Activated naive CD8-positive, alpha-beta T cell treated with anti-CD3 and anti-CD28 coated beads, Interleukin-2, amount 10 ng/mL, durations not matched to agents 7 days and 5 days (primary cell): ENCODE data around the gene PDS5A. TPM values are rescaled to one million over a fixed set of nuclear protein-coding genes. Genes with fewer than 3 reads are reported as not detected.
A peak's percentile ranks its signal among the peaks of the same experiment; 100 is the strongest.
"Not testable (repeated sequence)": the region's sequence is repeated elsewhere in the genome, so short reads cannot be mapped to it uniquely, and the experiment has no call there.

Experiments
- ATAC-seq: fragments of 150-1000 bp; cut with Tn5 transposase; one replicate; pipeline ENCODE4 v1.10.0; 2021; ENCODE audit warnings: low read depth, moderate library complexity
- POLR2A ChIA-PET: fragments of 350-600 bp; sonication (Branson Sonifier 250); formaldehyde crosslinking; loops from one replicate; lab custom pipeline; 2021; ENCODE audit warnings: antibody characterized with exemption; lab: Charles Lee
- DNase-seq: peaks from one replicate; pipeline ENCODE4 v3.0.0; 2021
- H3K27ac Mint-ChIP-seq: one replicate; pipeline ENCODE4 v1.8.0; 2022; ENCODE audit warnings: mild to moderate bottlenecking, mixed read lengths
- H3K27me3 Mint-ChIP-seq: one replicate; pipeline ENCODE4 v1.8.0; 2022; ENCODE audit warnings: mild to moderate bottlenecking, moderate library complexity, mixed read lengths
- H3K36me3 Mint-ChIP-seq: one replicate; pipeline ENCODE4 v1.8.0; 2021; ENCODE audit warnings: mild to moderate bottlenecking, mixed read lengths
- H3K4me1 Mint-ChIP-seq: one replicate; pipeline ENCODE4 v1.8.0; 2021; ENCODE audit warnings: mixed read lengths
- H3K4me3 Mint-ChIP-seq: one replicate; pipeline ENCODE4 v1.8.0; 2022; ENCODE audit warnings: mild to moderate bottlenecking, moderate library complexity, mixed read lengths
- H3K9me3 Mint-ChIP-seq: one replicate; pipeline ENCODE4 v1.8.0; 2021; ENCODE audit warnings: mixed read lengths
- total RNA-seq, 2 experiments: library from RNA; stranded (reverse); gene quantifications; one replicate each; pipeline ENCODE4 v1.2.3, GENCODE V29; 2021

Gene PDS5A
- total RNA-seq, 2 experiments from 2014 or later = 96.7 to 99.9 TPM

DNA sequence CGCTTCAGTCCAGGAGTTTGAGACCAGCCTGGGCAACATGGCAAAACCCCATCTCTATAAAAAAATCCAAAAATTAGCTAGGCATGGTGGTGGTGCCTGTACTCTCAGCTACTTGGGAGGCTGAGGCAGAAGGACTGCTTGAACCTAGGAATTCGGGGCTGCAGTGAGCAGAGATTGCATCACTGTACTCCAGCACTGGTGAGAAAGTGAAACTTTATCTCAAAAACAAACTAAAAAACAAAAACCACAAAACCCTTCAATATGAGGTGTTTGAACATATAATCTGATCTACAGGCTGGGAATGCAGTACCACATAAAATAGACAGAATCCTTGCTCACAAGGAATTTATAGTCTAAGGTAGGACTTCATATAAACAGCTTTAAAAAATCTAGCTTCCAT is 103.9 kb downstream of the PDS5A start:
- peaks cover 36% of the 10 kb centered on the region for H3K36me3 Mint-ChIP-seq
- DNase-seq = no peak

DNA sequence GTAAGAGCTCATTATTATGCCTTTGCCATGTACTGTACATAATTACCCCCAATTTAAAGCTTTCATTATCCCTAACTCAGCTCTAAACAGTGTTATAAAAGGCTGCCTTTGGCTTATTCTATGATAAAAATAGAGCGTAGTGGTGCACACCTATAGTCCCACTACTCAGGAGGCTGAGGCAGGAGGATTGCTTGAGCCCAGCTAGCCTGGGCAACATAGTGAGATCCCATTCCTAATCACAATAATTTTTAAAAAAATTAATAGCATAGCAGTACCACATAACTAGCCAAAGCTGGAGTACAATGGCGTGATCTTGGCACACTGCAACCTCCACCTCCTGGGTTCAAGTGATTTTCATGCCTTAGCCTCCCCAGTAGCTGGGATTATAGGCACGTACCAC is 112.4 kb downstream of the PDS5A start:
- Mint-ChIP-seq H3K4me1 (peaks cover 5% of the 10 kb centered on the region), H3K36me3 (peaks cover 17% of the 10 kb centered on the region), H3K9me3 (no peaks in the 10 kb centered on the region), H3K4me3 (no peak overlapping the region), H3K27me3 (no peaks in the 10 kb centered on the region), H3K27ac (no peak overlapping the region)
- POLR2A ChIA-PET = no interaction called here
- DNase-seq (no peak), ATAC-seq (no peak)

More for the DNA sequence above, 103.9 kb downstream of the PDS5A start:
- peak; percentile 76 for ATAC-seq
- Mint-ChIP-seq H3K27me3 (no peaks in the 10 kb centered on the region), H3K4me3 (peak overlapping the region; percentile 45), H3K27ac (peak overlapping the region; percentile 66), H3K4me1 (peaks cover 20% of the 10 kb centered on the region), H3K9me3 (no peaks in the 10 kb centered on the region)
- POLR2A ChIA-PET = no interaction called here

- Mint-ChIP-seq H3K4me1 (peaks cover 5% of the 10 kb centered on the region), H3K4me3 (no peak overlapping the region), H3K27me3 (no peaks in the 10 kb centered on the region), H3K36me3 (peaks cover 21% of the 10 kb centered on the region), H3K27ac (no peak overlapping the region), H3K9me3 (no peaks in the 10 kb centered on the region)
- POLR2A ChIA-PET = no interaction called here
- DNase-seq = no peak
- no peak for ATAC-seq
Measured at GRCh38 chr4:39864391-39864790, 113.3 kb downstream of the PDS5A start.

GRCh38 chr4:39860804-39861203 is 116.9 kb downstream of the PDS5A start:
- POLR2A ChIA-PET = no interaction called here
- Mint-ChIP-seq H3K9me3 (peaks cover 4% of the 10 kb centered on the region), H3K27ac (no peak overlapping the region), H3K4me1 (peaks cover 3% of the 10 kb centered on the region), H3K4me3 (no peak overlapping the region), H3K36me3 (peaks cover 39% of the 10 kb centered on the region), H3K27me3 (no peaks in the 10 kb centered on the region)
- ATAC-seq (no peak), DNase-seq (no peak)

- peaks cover 11% of the 10 kb centered on the region for H3K9me3 Mint-ChIP-seq
- no peak overlapping the region for H3K4me3 Mint-ChIP-seq
- POLR2A ChIA-PET = no interaction called here
- H3K4me1 Mint-ChIP-seq = peaks cover 9% of the 10 kb centered on the region
- no peak for ATAC-seq
- H3K27ac Mint-ChIP-seq = no peak overlapping the region
- no peaks in the 10 kb centered on the region for H3K27me3 Mint-ChIP-seq
- DNase-seq = no peak
- H3K36me3 Mint-ChIP-seq = peaks cover 58% of the 10 kb centered on the region
Measured at GRCh38 chr4:39855909-39856512, 121.7 kb downstream of the PDS5A start.

- POLR2A ChIA-PET = no interaction called here
- no peak overlapping the region for H3K4me3 Mint-ChIP-seq
- ATAC-seq = no peak
- H3K36me3 Mint-ChIP-seq = peaks cover 42% of the 10 kb centered on the region
- peaks cover 11% of the 10 kb centered on the region for H3K9me3 Mint-ChIP-seq
- H3K27me3 Mint-ChIP-seq = no peaks in the 10 kb centered on the region
- H3K27ac Mint-ChIP-seq = no peak overlapping the region
- no peak for DNase-seq
- peaks cover 9% of the 10 kb centered on the region for H3K4me1 Mint-ChIP-seq
Measured at GRCh38 chr4:39852636-39853035, 125.1 kb downstream of the PDS5A start.

GRCh38 chr4:39850727-39851126 is 127.0 kb downstream of the PDS5A start:
- no peak overlapping the region for H3K4me3 Mint-ChIP-seq
- H3K4me1 Mint-ChIP-seq = peaks cover 5% of the 10 kb centered on the region
- H3K27ac Mint-ChIP-seq = no peak overlapping the region
- no peak for DNase-seq
- POLR2A ChIA-PET = no interaction called here
- H3K36me3 Mint-ChIP-seq = peaks cover 28% of the 10 kb centered on the region
- H3K9me3 Mint-ChIP-seq = peaks cover 7% of the 10 kb centered on the region
- H3K27me3 Mint-ChIP-seq = no peaks in the 10 kb centered on the region
- no peak for ATAC-seq

DNA sequence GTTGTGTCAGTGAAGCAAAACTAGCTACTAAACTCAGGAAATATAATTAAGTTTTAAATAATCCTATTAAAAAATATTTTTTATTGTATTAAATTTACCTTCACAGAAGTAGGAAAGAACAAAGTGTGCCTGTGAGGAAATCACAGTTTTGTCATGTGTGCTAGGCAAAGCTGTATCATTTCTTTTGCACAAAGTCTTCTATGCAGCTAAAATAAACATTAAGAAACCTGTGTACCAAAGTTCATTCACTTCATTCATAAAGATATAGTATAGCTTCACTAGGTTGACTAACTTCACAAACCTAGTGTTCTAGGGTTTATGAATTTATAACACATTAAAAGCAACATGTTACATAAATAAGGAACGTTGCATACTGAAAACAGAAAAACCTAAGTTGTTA is 131.0 kb downstream of the PDS5A start:
- DNase-seq (no peak), ATAC-seq (no peak)
- Mint-ChIP-seq H3K27ac (no peak overlapping the region), H3K4me3 (no peak overlapping the region), H3K27me3 (no peaks in the 10 kb centered on the region), H3K4me1 (no peaks in the 10 kb centered on the region), H3K36me3 (peaks cover 19% of the 10 kb centered on the region), H3K9me3 (no peaks in the 10 kb centered on the region)
- POLR2A ChIA-PET = interaction anchor here (0.5 kb wide), 1 partner anchor 11 kb away, joined by 3 read pairs; no protein-coding TSS in a partner anchor

DNA sequence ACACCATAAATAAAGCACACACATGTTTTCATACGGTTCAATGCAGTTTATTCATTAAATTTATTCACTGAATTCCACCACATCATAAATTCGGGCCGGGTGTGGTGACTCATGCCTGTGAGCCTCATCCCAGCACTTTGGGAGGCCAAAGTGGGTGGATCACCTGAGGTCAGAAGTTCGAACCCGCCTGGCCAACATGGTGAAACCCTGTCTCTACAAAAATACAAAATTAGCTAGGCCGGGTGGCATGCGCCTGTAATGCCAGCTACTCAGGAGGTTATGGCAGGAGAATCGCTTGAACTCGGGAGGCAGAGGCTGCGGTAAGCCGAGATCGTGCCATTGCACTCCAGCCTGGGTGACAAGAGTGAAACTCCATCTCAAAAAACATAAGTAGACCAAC is 131.6 kb downstream of the PDS5A start:
- ATAC-seq = no peak
- no peak overlapping the region for H3K4me3 Mint-ChIP-seq
- peaks cover 21% of the 10 kb centered on the region for H3K36me3 Mint-ChIP-seq
- POLR2A ChIA-PET = no interaction called here
- no peak for DNase-seq
- H3K27ac Mint-ChIP-seq = no peak overlapping the region
- no peaks in the 10 kb centered on the region for H3K27me3 Mint-ChIP-seq
- H3K4me1 Mint-ChIP-seq = no peaks in the 10 kb centered on the region
- no peaks in the 10 kb centered on the region for H3K9me3 Mint-ChIP-seq

GRCh38 chr4:39841894-39842293 is 135.8 kb downstream of the PDS5A start:
- DNase-seq (no peak), ATAC-seq (no peak)
- H3K4me3 Mint-ChIP-seq = no peak overlapping the region
- POLR2A ChIA-PET = no interaction called here
- no peaks in the 10 kb centered on the region for H3K27me3 Mint-ChIP-seq
- no peaks in the 10 kb centered on the region for H3K9me3 Mint-ChIP-seq
- H3K36me3 Mint-ChIP-seq = peaks cover 38% of the 10 kb centered on the region
- H3K27ac Mint-ChIP-seq = no peak overlapping the region
- no peaks in the 10 kb centered on the region for H3K4me1 Mint-ChIP-seq

DNA sequence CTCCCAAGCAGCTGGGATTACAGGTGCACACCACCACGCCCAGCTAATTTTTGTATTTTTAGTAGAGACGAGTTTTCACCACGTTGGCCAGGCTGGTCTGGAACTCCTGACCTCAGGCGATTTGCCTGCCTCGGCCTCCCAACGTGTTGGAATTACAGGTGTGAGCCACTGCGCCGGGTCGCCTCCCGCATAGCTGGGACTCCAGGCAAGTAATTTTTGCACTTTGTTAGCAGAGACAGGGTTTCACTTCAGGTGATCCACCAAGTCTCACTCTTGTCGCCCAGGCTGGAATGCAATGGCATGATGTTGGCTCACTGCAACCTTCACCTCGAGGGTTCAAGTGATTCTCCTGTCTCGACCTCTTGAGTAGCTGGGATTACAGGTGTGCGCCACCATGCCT is 137.2 kb downstream of the PDS5A start:
- DNase-seq, H3K27me3 Mint-ChIP-seq, H3K9me3 Mint-ChIP-seq, H3K4me1 Mint-ChIP-seq, ATAC-seq, H3K27ac Mint-ChIP-seq, H3K4me3 Mint-ChIP-seq: not testable (repeated sequence)
- POLR2A ChIA-PET = interaction anchor here (0.7 kb wide), 1 partner anchor 1301 kb away, joined by 3 read pairs; no protein-coding TSS in a partner anchor
- H3K36me3 Mint-ChIP-seq = peaks cover 48% of the 10 kb centered on the region

DNA sequence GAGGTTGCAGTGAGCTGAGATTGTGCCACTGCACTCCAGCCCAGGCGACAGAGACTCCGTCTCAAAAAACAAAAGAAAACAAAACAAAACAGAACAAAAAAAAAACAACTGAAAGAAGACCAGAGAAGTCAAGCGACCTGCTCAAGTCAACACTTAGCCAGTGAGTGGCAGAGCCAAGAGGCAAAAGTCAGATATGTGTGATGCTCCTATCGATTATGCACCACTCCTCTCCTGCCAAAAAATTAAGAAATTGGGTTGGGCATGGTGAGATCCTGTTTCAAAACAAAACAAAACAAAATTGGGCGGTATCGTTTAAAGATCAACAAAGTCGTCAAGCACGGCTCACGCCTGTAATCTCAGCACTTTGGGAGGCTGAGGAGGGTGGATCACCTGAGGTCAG is 137.7 kb downstream of the PDS5A start:
- Mint-ChIP-seq H3K4me3 (no peak overlapping the region), H3K4me1 (no peaks in the 10 kb centered on the region), H3K36me3 (peaks cover 52% of the 10 kb centered on the region), H3K9me3 (no peaks in the 10 kb centered on the region), H3K27ac (no peak overlapping the region), H3K27me3 (no peaks in the 10 kb centered on the region)
- no peak for ATAC-seq
- POLR2A ChIA-PET = no interaction called here
- no peak for DNase-seq

GRCh38 chr4:39838431-39838830 is 139.3 kb downstream of the PDS5A start:
- not testable (repeated sequence) for H3K27ac Mint-ChIP-seq, H3K27me3 Mint-ChIP-seq

GRCh38 chr4:39834269-39834668 is 143.4 kb downstream of the PDS5A start:
- no peaks in the 10 kb centered on the region for H3K9me3 Mint-ChIP-seq
- H3K27me3 Mint-ChIP-seq = no peaks in the 10 kb centered on the region
- POLR2A ChIA-PET = interaction anchor here (0.5 to 0.6 kb wide), 2 partner anchors 51 to 556 kb away, joined by 3 read pairs; no protein-coding TSS in a partner anchor
- no peak overlapping the region for H3K27ac Mint-ChIP-seq
- no peaks in the 10 kb centered on the region for H3K4me1 Mint-ChIP-seq
- H3K36me3 Mint-ChIP-seq = peaks cover 51% of the 10 kb centered on the region
- no peak for DNase-seq
- no peak overlapping the region for H3K4me3 Mint-ChIP-seq
- ATAC-seq = no peak

More at GRCh38 chr4:39838431-39838830, 139.3 kb downstream of the PDS5A start:
- H3K4me1 Mint-ChIP-seq, H3K9me3 Mint-ChIP-seq, DNase-seq, POLR2A ChIA-PET, ATAC-seq, H3K4me3 Mint-ChIP-seq: not testable (repeated sequence)
- H3K36me3 Mint-ChIP-seq = peaks cover 55% of the 10 kb centered on the region
